ENCODE results near the gene DMP1.
"Not testable (repeated sequence)": the region's sequence is repeated elsewhere in the genome, so short reads cannot be mapped to it uniquely, and the experiment has no call there.

The DMP1 gene

DNA sequence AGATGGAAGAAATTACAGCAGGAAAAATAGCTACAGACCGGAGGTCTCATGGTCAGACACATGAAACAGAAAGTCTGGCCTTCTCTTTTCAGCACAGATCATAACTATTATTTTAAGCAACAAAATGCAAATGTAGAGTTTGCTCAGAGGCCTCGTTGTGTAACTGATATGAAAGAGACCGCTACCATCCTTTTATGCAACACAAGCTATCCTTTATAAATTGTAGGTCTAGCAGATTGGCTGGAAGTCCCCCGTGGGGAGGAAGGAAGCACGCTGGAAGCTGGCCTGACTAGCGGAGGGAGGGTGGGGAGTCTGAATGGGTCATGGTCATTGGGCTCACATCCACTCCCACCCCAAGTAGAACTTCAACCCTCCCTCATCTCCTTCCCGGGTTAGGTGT lies 27.7 kb downstream of the DMP1 start:
- Histone ChIP-seq H3K36me3 (ENCODE audit: control insufficient read depth in 2 of 2, insufficient read depth in 2 of 2, low read length in 2 of 2) (no peaks in the 10 kb centered on the region), H3K27ac (ENCODE audit: low read depth in 2 of 2, low read length in 2 of 2) (no peak overlapping the region), H3K4me1 (ENCODE audit: control insufficient read depth in 2 of 2, insufficient read depth in 2 of 2, low read length in 2 of 2) (no peaks in the 10 kb centered on the region), H3K27me3 (ENCODE audit: control insufficient read depth in 2 of 2, insufficient read depth in 2 of 2, low read length in 2 of 2) (no peaks in the 10 kb centered on the region), H3K9me3 (ENCODE audit: control insufficient read depth in 2 of 2, low read length in 2 of 2) (no peaks in the 10 kb centered on the region), H3K4me3 (ENCODE audit: low read length in 2 of 2) (no peak overlapping the region), H3K9ac (ENCODE audit: low read depth in 1 of 2, low read length in 2 of 2) (no peak overlapping the region)

DNA sequence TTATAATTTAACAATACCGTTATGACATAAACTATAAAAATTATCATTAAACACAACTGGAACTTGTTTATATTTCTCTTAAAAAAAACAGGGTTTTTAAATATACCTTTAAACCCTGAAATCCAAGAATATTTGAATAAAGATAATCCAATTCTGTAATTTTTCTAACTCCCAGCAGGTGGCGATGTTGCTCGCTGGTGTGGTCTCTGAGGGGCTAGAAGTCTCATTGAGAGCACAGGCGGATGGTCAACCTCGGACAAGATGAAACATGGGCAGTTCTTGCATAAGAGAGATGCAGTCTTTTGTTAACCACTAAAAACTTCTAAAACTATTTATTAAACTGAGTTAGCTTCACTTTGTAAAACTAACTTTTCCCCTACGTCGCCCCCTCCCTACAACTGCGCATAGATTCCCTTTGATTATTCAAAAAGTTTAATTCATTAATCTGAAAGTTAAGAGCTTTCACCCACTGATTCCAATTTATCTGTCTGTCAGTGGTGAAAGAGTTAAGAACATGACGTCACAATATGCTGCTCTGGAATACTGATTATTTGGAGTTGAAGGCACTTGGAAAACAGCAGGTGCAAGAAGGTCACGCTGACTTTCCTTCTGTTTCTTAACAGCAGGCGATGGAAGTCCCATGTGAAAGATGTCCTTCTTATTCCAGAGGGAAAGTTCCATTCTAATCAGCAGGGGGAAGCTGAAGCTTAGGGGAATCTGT lies 29.5 kb downstream of the DMP1 start:
- Histone ChIP-seq H3K27me3 (ENCODE audit: control insufficient read depth in 2 of 2, insufficient read depth in 2 of 2, low read length in 2 of 2) (no peaks in the 10 kb centered on the region), H3K9ac (ENCODE audit: low read depth in 1 of 2, low read length in 2 of 2) (no peak overlapping the region), H3K27ac (ENCODE audit: low read depth in 2 of 2, low read length in 2 of 2) (no peak overlapping the region), H3K4me3 (ENCODE audit: low read length in 2 of 2) (no peak overlapping the region), H3K9me3 (ENCODE audit: control insufficient read depth in 2 of 2, low read length in 2 of 2) (no peaks in the 10 kb centered on the region), H3K4me1 (ENCODE audit: control insufficient read depth in 2 of 2, insufficient read depth in 2 of 2, low read length in 2 of 2) (no peaks in the 10 kb centered on the region), H3K36me3 (ENCODE audit: control insufficient read depth in 2 of 2, insufficient read depth in 2 of 2, low read length in 2 of 2) (no peaks in the 10 kb centered on the region)

DNA sequence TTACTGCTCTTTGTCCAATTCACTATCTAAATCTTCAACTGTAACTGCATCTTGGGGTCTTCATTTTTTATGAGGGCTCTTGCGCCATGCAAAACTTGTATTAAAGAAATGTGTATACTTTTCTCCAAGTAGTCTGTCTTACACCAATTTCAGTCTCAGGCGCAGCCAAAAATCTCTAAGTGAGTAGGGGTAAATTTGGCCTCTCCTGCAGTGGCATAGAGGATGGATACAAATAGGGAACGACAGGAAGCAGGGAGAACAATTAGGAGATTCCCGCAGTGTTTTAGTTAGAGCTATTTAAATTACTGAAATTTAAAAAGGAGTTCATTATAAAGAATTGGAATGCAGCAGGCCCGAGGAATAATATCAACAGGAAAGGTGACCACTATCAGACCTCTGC lies 30.2 kb downstream of the DMP1 start:
- Histone ChIP-seq H3K9ac (ENCODE audit: low read depth in 1 of 2, low read length in 2 of 2) (no peak overlapping the region), H3K36me3 (ENCODE audit: control insufficient read depth in 2 of 2, insufficient read depth in 2 of 2, low read length in 2 of 2) (no peaks in the 10 kb centered on the region), H3K27ac (ENCODE audit: low read depth in 2 of 2, low read length in 2 of 2) (no peak overlapping the region), H3K4me3 (ENCODE audit: low read length in 2 of 2) (no peak overlapping the region), H3K4me1 (ENCODE audit: control insufficient read depth in 2 of 2, insufficient read depth in 2 of 2, low read length in 2 of 2) (no peaks in the 10 kb centered on the region), H3K9me3 (ENCODE audit: control insufficient read depth in 2 of 2, low read length in 2 of 2) (no peaks in the 10 kb centered on the region), H3K27me3 (ENCODE audit: control insufficient read depth in 2 of 2, insufficient read depth in 2 of 2, low read length in 2 of 2) (no peaks in the 10 kb centered on the region)

DNA sequence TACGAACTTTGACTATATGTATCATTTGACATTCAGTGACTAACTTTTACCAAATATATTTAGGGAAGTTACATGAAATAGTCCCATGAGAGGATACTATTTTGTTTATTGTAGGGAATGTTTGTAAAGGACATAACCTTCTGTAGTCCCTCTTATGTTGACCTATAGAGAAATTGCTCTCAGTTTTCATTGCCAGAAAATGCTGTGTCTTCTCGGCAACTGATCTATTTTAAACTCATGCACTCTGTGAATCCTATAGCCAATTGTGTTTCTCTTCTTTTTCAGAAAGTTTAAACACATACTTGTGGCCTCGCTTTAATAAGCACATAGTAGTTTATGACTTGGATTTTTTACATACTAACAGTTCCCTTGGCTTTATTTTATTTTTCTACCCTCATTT lies 38.2 kb downstream of the DMP1 start:
- no peak overlapping the region for H3K9ac ChIP-seq (ENCODE audit: low read depth in 1 of 2, low read length in 2 of 2)
- H3K9me3 ChIP-seq (ENCODE audit: control insufficient read depth in 2 of 2, low read length in 2 of 2) = no peaks in the 10 kb centered on the region
- no peaks in the 10 kb centered on the region for H3K4me1 ChIP-seq (ENCODE audit: control insufficient read depth in 2 of 2, insufficient read depth in 2 of 2, low read length in 2 of 2)
- no peaks in the 10 kb centered on the region for H3K27me3 ChIP-seq (ENCODE audit: control insufficient read depth in 2 of 2, insufficient read depth in 2 of 2, low read length in 2 of 2)
- H3K4me3 ChIP-seq (ENCODE audit: low read length in 2 of 2) = no peak overlapping the region
- no peak overlapping the region for H3K27ac ChIP-seq (ENCODE audit: low read depth in 2 of 2, low read length in 2 of 2)
- no peaks in the 10 kb centered on the region for H3K36me3 ChIP-seq (ENCODE audit: control insufficient read depth in 2 of 2, insufficient read depth in 2 of 2, low read length in 2 of 2)

DNA sequence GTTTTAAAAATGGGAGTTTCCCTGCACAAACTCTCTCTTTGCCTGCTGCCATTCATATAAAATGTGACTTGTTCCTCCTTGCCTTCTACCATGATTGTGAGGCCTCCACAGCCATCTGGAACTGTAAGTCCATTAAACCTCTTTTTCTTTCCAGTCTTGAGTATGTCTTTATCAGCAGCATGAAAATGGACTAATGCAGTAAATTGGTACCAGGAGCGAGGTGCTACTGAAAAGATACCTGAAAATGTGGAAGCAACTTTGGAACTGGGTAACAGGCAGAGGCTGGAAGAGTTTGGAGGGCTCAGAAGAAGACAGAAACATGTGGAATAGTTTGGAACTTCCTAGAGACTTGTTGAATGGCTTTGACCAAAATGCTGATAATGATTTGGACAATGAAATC lies 40.9 kb downstream of the DMP1 start:
- H3K27ac ChIP-seq (ENCODE audit: low read depth in 2 of 2, low read length in 2 of 2); H3K4me3 ChIP-seq (ENCODE audit: low read length in 2 of 2); H3K9me3 ChIP-seq (ENCODE audit: control insufficient read depth in 2 of 2, low read length in 2 of 2); H3K36me3 ChIP-seq (ENCODE audit: control insufficient read depth in 2 of 2, insufficient read depth in 2 of 2, low read length in 2 of 2); H3K4me1 ChIP-seq (ENCODE audit: control insufficient read depth in 2 of 2, insufficient read depth in 2 of 2, low read length in 2 of 2); H3K9ac ChIP-seq (ENCODE audit: low read depth in 1 of 2, low read length in 2 of 2); H3K27me3 ChIP-seq (ENCODE audit: control insufficient read depth in 2 of 2, insufficient read depth in 2 of 2, low read length in 2 of 2): not testable (repeated sequence)

DNA sequence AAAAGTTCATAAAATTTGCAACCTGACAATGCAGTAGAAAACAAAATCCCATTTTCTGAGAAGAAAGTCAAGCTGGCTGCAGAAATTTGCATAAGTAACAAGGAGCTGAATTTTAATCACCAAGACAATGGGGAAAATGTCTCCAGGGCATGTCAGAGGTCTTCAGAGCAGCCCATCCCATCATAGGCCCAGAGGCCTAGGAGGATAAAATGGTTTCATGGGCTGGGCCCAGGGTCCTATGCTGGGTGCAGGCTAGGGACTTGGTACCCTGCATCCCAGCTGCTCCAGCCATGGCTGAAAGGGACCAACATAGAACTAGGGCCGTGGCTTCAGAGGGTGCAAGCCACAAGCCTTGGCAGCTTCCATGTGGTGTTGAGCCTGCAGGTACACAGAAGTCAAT lies 42.0 kb downstream of the DMP1 start:
- H3K27me3 ChIP-seq (ENCODE audit: control insufficient read depth in 2 of 2, insufficient read depth in 2 of 2, low read length in 2 of 2); H3K27ac ChIP-seq (ENCODE audit: low read depth in 2 of 2, low read length in 2 of 2); H3K9ac ChIP-seq (ENCODE audit: low read depth in 1 of 2, low read length in 2 of 2); H3K4me1 ChIP-seq (ENCODE audit: control insufficient read depth in 2 of 2, insufficient read depth in 2 of 2, low read length in 2 of 2); H3K4me3 ChIP-seq (ENCODE audit: low read length in 2 of 2); H3K36me3 ChIP-seq (ENCODE audit: control insufficient read depth in 2 of 2, insufficient read depth in 2 of 2, low read length in 2 of 2); H3K9me3 ChIP-seq (ENCODE audit: control insufficient read depth in 2 of 2, low read length in 2 of 2): not testable (repeated sequence)

DNA sequence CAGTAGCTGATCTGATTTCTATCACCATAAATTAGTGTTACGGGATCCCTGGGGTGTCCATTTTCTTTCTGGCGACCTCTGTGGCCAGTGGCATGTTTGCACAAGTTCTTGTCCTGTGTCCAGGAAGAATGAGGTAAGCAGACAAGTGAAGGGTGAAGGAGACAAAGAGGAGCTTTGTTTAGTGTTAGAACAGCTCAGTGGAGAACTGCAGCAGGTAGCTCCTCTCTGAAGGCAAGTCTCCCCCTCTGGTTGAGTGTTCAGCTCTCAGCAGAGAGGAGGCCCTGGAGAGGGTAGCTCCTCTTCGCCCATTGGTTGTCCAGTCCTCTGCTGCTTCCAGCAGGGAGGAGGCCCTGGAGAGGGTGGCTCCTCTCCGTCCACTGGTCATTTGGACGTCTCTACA lies 47.2 kb downstream of the DMP1 start:
- H3K36me3 ChIP-seq (ENCODE audit: control insufficient read depth in 2 of 2, insufficient read depth in 2 of 2, low read length in 2 of 2) = no peaks in the 10 kb centered on the region
- H3K9ac ChIP-seq (ENCODE audit: low read depth in 1 of 2, low read length in 2 of 2) = no peak overlapping the region
- H3K27me3 ChIP-seq (ENCODE audit: control insufficient read depth in 2 of 2, insufficient read depth in 2 of 2, low read length in 2 of 2) = no peaks in the 10 kb centered on the region
- no peak overlapping the region for H3K4me3 ChIP-seq (ENCODE audit: low read length in 2 of 2)
- H3K4me1 ChIP-seq (ENCODE audit: control insufficient read depth in 2 of 2, insufficient read depth in 2 of 2, low read length in 2 of 2) = no peaks in the 10 kb centered on the region
- no peak overlapping the region for H3K27ac ChIP-seq (ENCODE audit: low read depth in 2 of 2, low read length in 2 of 2)
- H3K9me3 ChIP-seq (ENCODE audit: control insufficient read depth in 2 of 2, low read length in 2 of 2) = no peaks in the 10 kb centered on the region

DNA sequence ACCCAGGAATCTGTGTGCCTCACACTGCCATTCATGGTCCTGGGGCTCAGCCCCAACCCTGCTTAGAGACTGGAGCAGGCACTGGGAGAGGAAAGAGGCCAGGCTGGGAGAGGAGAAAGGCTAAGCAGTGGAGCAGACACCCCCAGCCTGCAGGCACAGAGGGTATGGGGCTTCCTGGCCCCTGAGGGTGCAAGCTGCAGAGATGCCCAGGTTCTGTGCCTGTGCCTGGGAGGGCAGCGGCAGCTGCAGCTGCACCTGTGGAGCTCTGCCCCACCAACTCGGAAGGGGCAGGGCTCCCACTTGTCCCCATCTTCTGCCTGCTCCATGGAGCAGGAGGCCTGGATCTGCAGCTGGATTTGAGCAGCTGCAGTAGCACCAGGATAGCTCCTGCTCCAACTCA lies 47.9 kb downstream of the DMP1 start:
- Histone ChIP-seq H3K36me3 (ENCODE audit: control insufficient read depth in 2 of 2, insufficient read depth in 2 of 2, low read length in 2 of 2) (no peaks in the 10 kb centered on the region), H3K9me3 (ENCODE audit: control insufficient read depth in 2 of 2, low read length in 2 of 2) (no peaks in the 10 kb centered on the region), H3K4me1 (ENCODE audit: control insufficient read depth in 2 of 2, insufficient read depth in 2 of 2, low read length in 2 of 2) (no peaks in the 10 kb centered on the region), H3K4me3 (ENCODE audit: low read length in 2 of 2) (no peak overlapping the region), H3K27me3 (ENCODE audit: control insufficient read depth in 2 of 2, insufficient read depth in 2 of 2, low read length in 2 of 2) (no peaks in the 10 kb centered on the region), H3K27ac (ENCODE audit: low read depth in 2 of 2, low read length in 2 of 2) (no peak overlapping the region), H3K9ac (ENCODE audit: low read depth in 1 of 2, low read length in 2 of 2) (no peak overlapping the region)

DNA sequence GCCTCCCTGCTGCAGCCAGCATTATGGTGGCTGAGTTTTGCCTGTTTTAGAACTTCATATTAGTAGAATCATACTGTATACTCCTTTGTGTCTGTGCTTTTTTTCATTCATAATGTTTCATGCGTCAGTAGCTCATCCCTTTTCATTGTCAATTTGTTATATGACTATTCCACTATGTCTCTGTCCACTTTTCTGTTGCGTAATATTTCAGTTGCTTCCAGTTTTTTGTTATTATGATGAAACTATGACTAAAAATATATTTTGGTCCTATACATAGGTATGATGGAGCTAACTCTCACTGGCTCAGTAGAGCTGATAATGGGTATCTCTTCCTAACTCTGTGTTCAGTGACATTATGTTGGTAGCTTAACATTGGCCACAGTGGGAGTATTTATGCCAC lies 48.3 kb downstream of the DMP1 start:
- no peaks in the 10 kb centered on the region for H3K36me3 ChIP-seq (ENCODE audit: control insufficient read depth in 2 of 2, insufficient read depth in 2 of 2, low read length in 2 of 2)
- no peaks in the 10 kb centered on the region for H3K27me3 ChIP-seq (ENCODE audit: control insufficient read depth in 2 of 2, insufficient read depth in 2 of 2, low read length in 2 of 2)
- H3K4me3 ChIP-seq (ENCODE audit: low read length in 2 of 2) = no peak overlapping the region
- no peaks in the 10 kb centered on the region for H3K9me3 ChIP-seq (ENCODE audit: control insufficient read depth in 2 of 2, low read length in 2 of 2)
- no peak overlapping the region for H3K27ac ChIP-seq (ENCODE audit: low read depth in 2 of 2, low read length in 2 of 2)
- H3K9ac ChIP-seq (ENCODE audit: low read depth in 1 of 2, low read length in 2 of 2) = no peak overlapping the region
- no peaks in the 10 kb centered on the region for H3K4me1 ChIP-seq (ENCODE audit: control insufficient read depth in 2 of 2, insufficient read depth in 2 of 2, low read length in 2 of 2)

DNA sequence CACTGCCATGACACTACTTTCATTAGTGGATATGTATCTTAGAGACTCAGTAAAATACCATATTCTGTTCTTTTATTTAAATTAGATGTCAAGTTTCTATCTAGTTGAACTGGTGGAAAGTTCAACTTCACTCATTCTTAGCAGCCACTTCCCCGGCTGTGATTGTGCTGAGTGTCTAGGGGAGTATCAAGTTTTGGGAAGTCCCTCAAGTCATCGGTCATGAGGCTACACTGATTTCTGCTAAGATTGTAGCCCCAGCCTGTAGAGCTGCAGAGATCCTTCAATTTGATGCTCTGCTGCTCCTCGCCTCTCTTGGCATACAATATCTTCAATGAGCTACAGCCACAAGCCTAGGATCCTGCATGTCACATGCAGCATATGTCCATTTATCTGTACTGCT lies 53.9 kb downstream of the DMP1 start:
- no peak overlapping the region for H3K9ac ChIP-seq (ENCODE audit: low read depth in 1 of 2, low read length in 2 of 2)
- no peaks in the 10 kb centered on the region for H3K27me3 ChIP-seq (ENCODE audit: control insufficient read depth in 2 of 2, insufficient read depth in 2 of 2, low read length in 2 of 2)
- H3K36me3 ChIP-seq (ENCODE audit: control insufficient read depth in 2 of 2, insufficient read depth in 2 of 2, low read length in 2 of 2) = no peaks in the 10 kb centered on the region
- H3K27ac ChIP-seq (ENCODE audit: low read depth in 2 of 2, low read length in 2 of 2) = no peak overlapping the region
- no peak overlapping the region for H3K4me3 ChIP-seq (ENCODE audit: low read length in 2 of 2)
- no peaks in the 10 kb centered on the region for H3K4me1 ChIP-seq (ENCODE audit: control insufficient read depth in 2 of 2, insufficient read depth in 2 of 2, low read length in 2 of 2)
- no peaks in the 10 kb centered on the region for H3K9me3 ChIP-seq (ENCODE audit: control insufficient read depth in 2 of 2, low read length in 2 of 2)

Measured in mucosa of rectum (tissue), 2 donors.